ENCODE data around the gene SPRED2. TPM values are rescaled to one million over a fixed set of nuclear protein-coding genes. Genes with fewer than 3 reads are reported as not detected.

SPRED2 gene
- polyA plus RNA-seq, 4 donors, result 38.8 to 40.7 (median 40.5) TPM

GRCh38 chr2:65417509-65418085 lies 14.8 kb downstream of the SPRED2 start:
- DNase-seq (ENCODE audit: low read depth in 4 of 4, low spot score in 3 of 4), result no peak

- no peak for DNase-seq (ENCODE audit: low read depth in 4 of 4, low spot score in 3 of 4)
These were observed 15.5 kb downstream of the SPRED2 start for GRCh38 chr2:65416945-65417344.

- no peak for DNase-seq (ENCODE audit: low read depth in 4 of 4, low spot score in 3 of 4)
These were observed 16.1 kb downstream of the SPRED2 start for GRCh38 chr2:65416321-65416720.

GRCh38 chr2:65415091-65415490 lies 17.3 kb downstream of the SPRED2 start:
- DNase-seq (ENCODE audit: low read depth in 4 of 4, low spot score in 3 of 4), result no peak

- DNase-seq (ENCODE audit: low read depth in 4 of 4, low spot score in 3 of 4), result no peak
These were observed 18.8 kb downstream of the SPRED2 start for GRCh38 chr2:65413610-65414009.

GRCh38 chr2:65413106-65413505 lies 19.3 kb downstream of the SPRED2 start:
- no peak for DNase-seq (ENCODE audit: low read depth in 4 of 4, low spot score in 3 of 4)

GRCh38 chr2:65411056-65411795 lies 21.2 kb downstream of the SPRED2 start:
- no peak for DNase-seq (ENCODE audit: low read depth in 4 of 4, low spot score in 3 of 4)

- DNase-seq (ENCODE audit: low read depth in 4 of 4, low spot score in 3 of 4), result no peak
These were observed 23.4 kb downstream of the SPRED2 start for GRCh38 chr2:65409045-65409444.

GRCh38 chr2:65407240-65407639 lies 25.2 kb downstream of the SPRED2 start:
- DNase-seq (ENCODE audit: low read depth in 4 of 4, low spot score in 3 of 4), result no peak

GRCh38 chr2:65404988-65405697 lies 27.3 kb downstream of the SPRED2 start:
- no peak for DNase-seq (ENCODE audit: low read depth in 4 of 4, low spot score in 3 of 4)

- DNase-seq (ENCODE audit: low read depth in 4 of 4, low spot score in 3 of 4), result no peak
These were observed 28.9 kb downstream of the SPRED2 start for GRCh38 chr2:65403529-65403915.

GRCh38 chr2:65402780-65403528 lies 29.4 kb downstream of the SPRED2 start:
- no peak for DNase-seq (ENCODE audit: low read depth in 4 of 4, low spot score in 3 of 4)

GRCh38 chr2:65402323-65402722 lies 30.1 kb downstream of the SPRED2 start:
- DNase-seq (ENCODE audit: low read depth in 4 of 4, low spot score in 3 of 4), result no peak

- DNase-seq (ENCODE audit: low read depth in 4 of 4, low spot score in 3 of 4), result no peak
These were observed 35.3 kb downstream of the SPRED2 start for GRCh38 chr2:65397122-65397521.

- no peak for DNase-seq (ENCODE audit: low read depth in 4 of 4, low spot score in 3 of 4)
These were observed 35.9 kb downstream of the SPRED2 start for GRCh38 chr2:65396348-65397026.

GRCh38 chr2:65395621-65396347 lies 36.6 kb downstream of the SPRED2 start:
- no peak for DNase-seq (ENCODE audit: low read depth in 4 of 4, low spot score in 3 of 4)

- DNase-seq (ENCODE audit: low read depth in 4 of 4, low spot score in 3 of 4), result no peak
These were observed 38.5 kb downstream of the SPRED2 start for GRCh38 chr2:65393743-65394422.

- DNase-seq (ENCODE audit: low read depth in 4 of 4, low spot score in 3 of 4), result no peak
These were observed 39.4 kb downstream of the SPRED2 start for GRCh38 chr2:65393046-65393445.

- no peak for DNase-seq (ENCODE audit: low read depth in 4 of 4, low spot score in 3 of 4)
These were observed 39.8 kb downstream of the SPRED2 start for GRCh38 chr2:65392609-65393008.
